Stomach (tissue), 4 donors: ENCODE results near the gene EYA3.

Source experiments
- POLR2A ChIP-seq, 4 donors: fragments of 450-650 bp; IDR thresholded peaks; one replicate each; pipeline ENCODE4 v1.6.1; 2016; ENCODE audit warnings: antibody characterized with exemption in 4 of 4, control low read depth in 2 of 4, mild to moderate bottlenecking in 1 of 4, moderate library complexity in 1 of 4
- POLR2AphosphoS5 ChIP-seq, 3 donors: sonication (generic); formaldehyde crosslinking; IDR thresholded peaks; one replicate each; pipeline ENCODE4 v1.6.1; 2016; ENCODE audit warnings: antibody characterized with exemption in 3 of 3

GRCh38 chr1:28102189-28102588, 13.8 kb upstream of the EYA3 start:
- no peak for TF ChIP-seq POLR2A (IDR thresholded peaks at IDR 0.05)
- no peak for TF ChIP-seq POLR2AphosphoS5 (IDR thresholded peaks at IDR 0.05)
